Measurements from ENCODE around the gene MYRIP.

The MYRIP gene

DNA sequence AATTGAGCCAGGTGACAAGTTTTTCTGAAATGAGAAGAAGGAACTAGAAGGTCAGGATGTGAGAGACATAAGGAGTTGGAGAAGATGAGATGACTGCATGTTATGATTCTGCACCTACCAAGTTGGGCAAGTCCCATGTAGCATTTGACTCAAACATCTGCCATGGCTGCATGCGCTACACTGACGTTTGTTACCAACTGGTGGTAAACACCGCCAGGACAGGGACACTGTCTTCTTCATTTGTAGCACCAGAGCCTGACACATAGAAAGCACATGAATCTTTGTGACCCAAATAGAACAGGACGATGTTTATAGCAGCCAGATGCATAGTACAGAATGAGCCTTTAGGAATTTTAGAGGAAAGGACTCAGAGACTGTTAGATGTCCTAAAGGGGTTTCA, 236.7 kb downstream of the MYRIP start:
- H3K9ac ChIP-seq (ENCODE audit: low read depth, low read length), result no peak overlapping the region
- H3K27me3 ChIP-seq (ENCODE audit: insufficient read depth, low read length), result no peaks in the 10 kb centered on the region
- H3K4me1 ChIP-seq (ENCODE audit: insufficient read depth, low read length), result peaks cover 5% of the 10 kb centered on the region
- peaks cover 6% of the 10 kb centered on the region; the same call in 1 of the 2 replicates for H3K9me3 ChIP-seq (ENCODE audit: insufficient read depth, low read depth, low read length)
- no peaks in the 10 kb centered on the region for H3K36me3 ChIP-seq (ENCODE audit: insufficient read depth, low read depth, low read length)
- no peak overlapping the region for H3K27ac ChIP-seq (ENCODE audit: low read length)
- H3K4me3 ChIP-seq (ENCODE audit: low read length), result no peak overlapping the region

- H3K4me3 ChIP-seq (ENCODE audit: low read length), result no peak overlapping the region
- no peak overlapping the region for H3K27ac ChIP-seq (ENCODE audit: low read length)
- H3K9me3 ChIP-seq (ENCODE audit: insufficient read depth, low read depth, low read length), result peaks cover 6% of the 10 kb centered on the region; the same call in 1 of the 2 replicates
- H3K9ac ChIP-seq (ENCODE audit: low read depth, low read length), result no peak overlapping the region
- peaks cover 5% of the 10 kb centered on the region for H3K4me1 ChIP-seq (ENCODE audit: insufficient read depth, low read length)
- H3K27me3 ChIP-seq (ENCODE audit: insufficient read depth, low read length), result no peaks in the 10 kb centered on the region
- no peaks in the 10 kb centered on the region for H3K36me3 ChIP-seq (ENCODE audit: insufficient read depth, low read depth, low read length)
Measured at GRCh38 chr3:40047406-40047805, 238.0 kb downstream of the MYRIP start.

DNA sequence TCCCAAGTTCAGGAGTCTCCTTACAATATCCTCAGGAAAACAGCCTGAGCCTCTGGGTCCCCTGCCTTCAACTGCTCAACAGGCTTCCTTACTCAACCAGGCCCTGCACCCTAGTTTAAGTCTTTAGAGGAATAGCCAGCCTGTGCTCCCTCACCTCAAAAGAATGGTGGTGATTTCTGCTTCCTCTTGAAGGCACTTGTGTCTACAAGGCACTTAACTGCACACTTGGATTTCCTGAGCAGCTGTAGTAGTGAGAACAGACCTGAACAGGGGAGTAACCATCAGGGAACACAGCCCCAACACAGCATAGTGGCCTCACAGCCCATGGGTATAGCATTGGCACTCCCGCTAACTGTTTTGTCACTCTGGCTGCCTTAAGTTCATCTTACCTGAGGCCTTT, 244.3 kb downstream of the MYRIP start:
- no peaks in the 10 kb centered on the region for H3K4me1 ChIP-seq (ENCODE audit: insufficient read depth, low read length)
- no peaks in the 10 kb centered on the region for H3K27me3 ChIP-seq (ENCODE audit: insufficient read depth, low read length)
- no peak overlapping the region for H3K4me3 ChIP-seq (ENCODE audit: low read length)
- no peak overlapping the region for H3K27ac ChIP-seq (ENCODE audit: low read length)
- H3K9me3 ChIP-seq (ENCODE audit: insufficient read depth, low read depth, low read length), result peaks cover 6% of the 10 kb centered on the region; the same call in 1 of the 2 replicates
- no peak overlapping the region for H3K9ac ChIP-seq (ENCODE audit: low read depth, low read length)
- no peaks in the 10 kb centered on the region for H3K36me3 ChIP-seq (ENCODE audit: insufficient read depth, low read depth, low read length)

DNA sequence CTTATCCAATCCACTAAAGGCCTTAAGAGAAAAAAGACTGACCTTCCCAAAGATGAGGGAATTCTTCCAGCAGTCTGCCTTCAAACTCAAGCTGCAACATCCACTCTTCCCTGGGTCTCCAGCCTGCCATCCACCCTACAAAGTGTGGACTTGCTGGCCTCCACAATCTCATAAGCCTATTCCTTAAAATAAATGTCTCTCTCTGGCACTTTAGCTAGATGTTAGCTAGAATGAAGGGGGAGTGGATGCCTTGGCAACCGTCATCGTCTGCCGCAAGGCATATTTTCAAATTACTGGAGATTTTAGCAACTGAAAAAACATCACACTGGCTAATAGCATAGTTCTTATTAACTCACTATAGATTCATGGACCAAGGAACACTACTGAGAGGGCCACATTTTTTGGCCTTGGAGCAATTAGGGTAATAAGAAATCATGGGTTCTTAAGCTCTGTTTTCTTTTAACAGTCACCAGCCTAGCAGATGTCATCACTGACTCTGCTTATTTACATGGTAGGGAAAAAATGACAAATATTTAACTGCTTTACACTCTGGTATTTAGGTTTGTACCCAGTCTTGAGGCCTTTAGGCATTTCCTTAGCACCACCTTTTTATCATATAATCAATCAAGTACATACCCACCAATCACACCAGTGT, 245.3 kb downstream of the MYRIP start:
- Histone ChIP-seq H3K27ac (ENCODE audit: low read length) (no peak overlapping the region), H3K4me1 (ENCODE audit: insufficient read depth, low read length) (no peaks in the 10 kb centered on the region), H3K9me3 (ENCODE audit: insufficient read depth, low read depth, low read length) (peaks cover 6% of the 10 kb centered on the region; the same call in 1 of the 2 replicates), H3K4me3 (ENCODE audit: low read length) (no peak overlapping the region), H3K36me3 (ENCODE audit: insufficient read depth, low read depth, low read length) (no peaks in the 10 kb centered on the region), H3K27me3 (ENCODE audit: insufficient read depth, low read length) (no peaks in the 10 kb centered on the region), H3K9ac (ENCODE audit: low read depth, low read length) (no peak overlapping the region)

- H3K9ac ChIP-seq (ENCODE audit: low read depth, low read length), result no peak overlapping the region
- no peak overlapping the region for H3K4me3 ChIP-seq (ENCODE audit: low read length)
- H3K9me3 ChIP-seq (ENCODE audit: insufficient read depth, low read depth, low read length), result peaks cover 2% of the 10 kb centered on the region; the same call in 1 of the 2 replicates
- no peak overlapping the region for H3K27ac ChIP-seq (ENCODE audit: low read length)
- H3K36me3 ChIP-seq (ENCODE audit: insufficient read depth, low read depth, low read length), result no peaks in the 10 kb centered on the region
- H3K4me1 ChIP-seq (ENCODE audit: insufficient read depth, low read length), result no peaks in the 10 kb centered on the region
- H3K27me3 ChIP-seq (ENCODE audit: insufficient read depth, low read length), result no peaks in the 10 kb centered on the region
Measured at GRCh38 chr3:40055361-40055760, 246.0 kb downstream of the MYRIP start.

DNA sequence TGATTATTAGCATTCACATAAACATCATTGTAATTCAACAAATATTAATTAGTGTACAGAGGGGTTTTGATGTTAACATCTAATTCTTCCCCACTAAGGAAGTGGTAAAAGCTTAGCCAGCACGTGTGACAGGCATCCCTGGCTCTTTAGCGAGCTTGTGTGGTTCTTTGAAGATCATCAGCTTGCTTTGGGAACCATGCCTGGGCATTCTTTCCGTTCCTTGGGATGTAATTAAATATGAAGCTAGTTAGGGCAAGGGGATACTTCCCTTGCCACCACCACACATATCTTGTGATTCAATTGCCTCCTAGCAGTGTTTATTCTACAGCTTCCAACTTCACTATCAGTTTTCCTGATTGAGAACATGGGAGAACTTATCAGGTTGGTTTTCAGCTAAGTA, 246.5 kb downstream of the MYRIP start:
- Histone ChIP-seq H3K36me3 (ENCODE audit: insufficient read depth, low read depth, low read length) (no peaks in the 10 kb centered on the region), H3K27me3 (ENCODE audit: insufficient read depth, low read length) (no peaks in the 10 kb centered on the region), H3K9ac (ENCODE audit: low read depth, low read length) (no peak overlapping the region), H3K4me3 (ENCODE audit: low read length) (no peak overlapping the region), H3K9me3 (ENCODE audit: insufficient read depth, low read depth, low read length) (no peaks in the 10 kb centered on the region), H3K27ac (ENCODE audit: low read length) (no peak overlapping the region), H3K4me1 (ENCODE audit: insufficient read depth, low read length) (no peaks in the 10 kb centered on the region)

- Histone ChIP-seq H3K27me3 (ENCODE audit: insufficient read depth, low read length) (no peaks in the 10 kb centered on the region), H3K36me3 (ENCODE audit: insufficient read depth, low read depth, low read length) (no peaks in the 10 kb centered on the region), H3K9me3 (ENCODE audit: insufficient read depth, low read depth, low read length) (no peaks in the 10 kb centered on the region), H3K9ac (ENCODE audit: low read depth, low read length) (no peak overlapping the region), H3K4me1 (ENCODE audit: insufficient read depth, low read length) (no peaks in the 10 kb centered on the region), H3K27ac (ENCODE audit: low read length) (no peak overlapping the region), H3K4me3 (ENCODE audit: low read length) (no peak overlapping the region)
Measured at GRCh38 chr3:40057077-40057476, 247.7 kb downstream of the MYRIP start.

DNA sequence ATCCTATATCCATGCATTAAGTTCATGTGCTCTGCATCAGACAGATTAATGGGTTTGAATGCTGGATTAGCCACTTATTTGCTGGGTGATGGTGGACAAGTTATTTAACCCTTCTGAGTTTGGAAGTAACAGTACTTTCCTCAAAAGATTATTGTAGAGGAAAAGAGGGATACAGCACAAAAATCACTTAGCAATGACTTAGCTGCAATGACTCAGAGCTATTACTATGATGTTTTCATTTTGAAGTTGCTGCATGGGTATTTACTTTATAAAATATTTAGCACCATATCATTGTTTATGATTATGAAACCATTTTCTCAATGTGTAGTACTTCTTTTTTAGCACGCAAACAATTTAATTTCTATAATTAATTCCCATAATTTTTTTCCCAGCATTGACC, 248.4 kb downstream of the MYRIP start:
- Histone ChIP-seq H3K9me3 (ENCODE audit: insufficient read depth, low read depth, low read length) (no peaks in the 10 kb centered on the region), H3K36me3 (ENCODE audit: insufficient read depth, low read depth, low read length) (no peaks in the 10 kb centered on the region), H3K4me1 (ENCODE audit: insufficient read depth, low read length) (no peaks in the 10 kb centered on the region), H3K27me3 (ENCODE audit: insufficient read depth, low read length) (no peaks in the 10 kb centered on the region), H3K9ac (ENCODE audit: low read depth, low read length) (no peak overlapping the region), H3K4me3 (ENCODE audit: low read length) (no peak overlapping the region), H3K27ac (ENCODE audit: low read length) (no peak overlapping the region)

DNA sequence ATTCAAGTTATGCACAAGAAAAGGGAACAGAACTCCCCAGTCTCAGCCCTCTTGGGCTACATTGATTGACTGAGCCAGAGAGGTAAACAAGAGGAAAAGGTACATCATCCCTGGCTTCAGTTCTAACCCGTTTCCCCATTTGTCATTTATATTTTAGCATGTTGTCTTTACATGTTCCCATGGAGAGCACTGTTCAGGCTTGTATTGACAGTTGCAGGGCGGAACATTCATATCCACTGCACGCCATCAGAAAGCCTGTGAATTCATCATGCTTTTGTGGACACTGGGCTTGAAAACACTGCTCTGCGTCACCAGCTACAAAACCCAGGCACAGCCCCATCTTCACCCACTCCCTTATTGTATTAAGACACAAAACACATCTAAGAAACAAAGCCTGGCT, 259.2 kb downstream of the MYRIP start:
- Histone ChIP-seq H3K9ac (ENCODE audit: low read depth, low read length) (no peak overlapping the region), H3K27me3 (ENCODE audit: insufficient read depth, low read length) (no peaks in the 10 kb centered on the region), H3K36me3 (ENCODE audit: insufficient read depth, low read depth, low read length) (no peaks in the 10 kb centered on the region), H3K9me3 (ENCODE audit: insufficient read depth, low read depth, low read length) (no peaks in the 10 kb centered on the region), H3K4me3 (ENCODE audit: low read length) (no peak overlapping the region), H3K4me1 (ENCODE audit: insufficient read depth, low read length) (no peaks in the 10 kb centered on the region), H3K27ac (ENCODE audit: low read length) (no peak overlapping the region)

GRCh38 chr3:40070816-40071215, 261.4 kb downstream of the MYRIP start:
- H3K27me3 ChIP-seq (ENCODE audit: insufficient read depth, low read length), result no peaks in the 10 kb centered on the region

GRCh38 chr3:40071683-40072238, 262.4 kb downstream of the MYRIP start:
- Histone ChIP-seq H3K9ac (ENCODE audit: low read depth, low read length) (no peak overlapping the region), H3K9me3 (ENCODE audit: insufficient read depth, low read depth, low read length) (no peaks in the 10 kb centered on the region), H3K4me1 (ENCODE audit: insufficient read depth, low read length) (no peaks in the 10 kb centered on the region), H3K27ac (ENCODE audit: low read length) (no peak overlapping the region), H3K4me3 (ENCODE audit: low read length) (no peak overlapping the region), H3K36me3 (ENCODE audit: insufficient read depth, low read depth, low read length) (no peaks in the 10 kb centered on the region), H3K27me3 (ENCODE audit: insufficient read depth, low read length) (no peaks in the 10 kb centered on the region)

More at GRCh38 chr3:40070816-40071215, 261.4 kb downstream of the MYRIP start:
- Histone ChIP-seq H3K9ac (ENCODE audit: low read depth, low read length) (no peak overlapping the region), H3K27ac (ENCODE audit: low read length) (no peak overlapping the region), H3K4me1 (ENCODE audit: insufficient read depth, low read length) (no peaks in the 10 kb centered on the region), H3K4me3 (ENCODE audit: low read length) (no peak overlapping the region), H3K9me3 (ENCODE audit: insufficient read depth, low read depth, low read length) (no peaks in the 10 kb centered on the region), H3K36me3 (ENCODE audit: insufficient read depth, low read depth, low read length) (no peaks in the 10 kb centered on the region)

GRCh38 chr3:40073310-40074007, 264.1 kb downstream of the MYRIP start:
- Histone ChIP-seq H3K9me3 (ENCODE audit: insufficient read depth, low read depth, low read length) (no peaks in the 10 kb centered on the region), H3K27ac (ENCODE audit: low read length) (no peak overlapping the region), H3K4me3 (ENCODE audit: low read length) (no peak overlapping the region)

More at GRCh38 chr3:40073310-40074007, 264.1 kb downstream of the MYRIP start:
- Histone ChIP-seq H3K27me3 (ENCODE audit: insufficient read depth, low read length) (no peaks in the 10 kb centered on the region), H3K36me3 (ENCODE audit: insufficient read depth, low read depth, low read length) (no peaks in the 10 kb centered on the region), H3K4me1 (ENCODE audit: insufficient read depth, low read length) (no peaks in the 10 kb centered on the region), H3K9ac (ENCODE audit: low read depth, low read length) (no peak overlapping the region)

Data from iPS-20b (cell line).